IPS-NIHi11 (cell line): ENCODE results near the gene PHLPP1.

Experiments used
- DNase-seq: peaks from one replicate; pipeline ENCODE4 v3.0.0; 2012; ENCODE audit warnings: mixed read lengths, low spot score

Gene PHLPP1

GRCh38 chr18:62942578-62942977 lies 227.2 kb downstream of the PHLPP1 start:
- no peak for DNase-seq

- no peak for DNase-seq
These were observed 229.1 kb downstream of the PHLPP1 start for GRCh38 chr18:62944454-62944853.

GRCh38 chr18:62948788-62949187 lies 233.4 kb downstream of the PHLPP1 start:
- DNase-seq, result no peak

GRCh38 chr18:62950246-62950645 lies 234.9 kb downstream of the PHLPP1 start:
- no peak for DNase-seq

- DNase-seq, result no peak
These were observed 237.5 kb downstream of the PHLPP1 start for GRCh38 chr18:62952807-62953206.

- no peak for DNase-seq
These were observed 238.3 kb downstream of the PHLPP1 start for GRCh38 chr18:62953663-62954062.

- no peak for DNase-seq
These were observed 239.0 kb downstream of the PHLPP1 start for GRCh38 chr18:62954366-62954765.

- no peak for DNase-seq
These were observed 242.6 kb downstream of the PHLPP1 start for GRCh38 chr18:62957885-62958472.

GRCh38 chr18:62959481-62959880 lies 244.1 kb downstream of the PHLPP1 start:
- no peak for DNase-seq

GRCh38 chr18:62963507-62963906 lies 248.2 kb downstream of the PHLPP1 start:
- no peak for DNase-seq

- DNase-seq, result no peak
These were observed 249.1 kb downstream of the PHLPP1 start for GRCh38 chr18:62964432-62964831.

- DNase-seq, result no peak
These were observed 251.7 kb downstream of the PHLPP1 start for GRCh38 chr18:62967089-62967488.

GRCh38 chr18:62973689-62974088 lies 258.3 kb downstream of the PHLPP1 start:
- DNase-seq, result no peak

- DNase-seq, result no peak
These were observed 259.0 kb downstream of the PHLPP1 start for GRCh38 chr18:62974388-62974787.

GRCh38 chr18:62974928-62975675 lies 259.8 kb downstream of the PHLPP1 start:
- no peak for DNase-seq

- DNase-seq, result no peak
These were observed 260.4 kb downstream of the PHLPP1 start for GRCh38 chr18:62975785-62976184.

- DNase-seq, result no peak
These were observed 260.9 kb downstream of the PHLPP1 start for GRCh38 chr18:62976227-62976626.

GRCh38 chr18:62977512-62977911 lies 262.2 kb downstream of the PHLPP1 start:
- DNase-seq, result no peak

GRCh38 chr18:62978251-62979049 lies 263.1 kb downstream of the PHLPP1 start:
- DNase-seq, result no peak

GRCh38 chr18:62979176-62979575 lies 263.8 kb downstream of the PHLPP1 start:
- no peak for DNase-seq

- DNase-seq, result no peak
These were observed 264.6 kb downstream of the PHLPP1 start for GRCh38 chr18:62979900-62980299.

- DNase-seq, result no peak
These were observed 266.2 kb downstream of the PHLPP1 start for GRCh38 chr18:62981566-62981965.
